ENCODE results near the gene RMRP. TPM values are rescaled to one million over a fixed set of nuclear protein-coding genes. Genes with fewer than 3 reads are reported as not detected.
A peak's percentile ranks its signal among the peaks of the same experiment; 100 is the strongest.

The RMRP gene
- polyA plus RNA-seq, 1 experiment, result 1,738 TPM

- Histone ChIP-seq H3K4me3 (ENCODE audit: low read depth, low read length) (no peak overlapping the region), H3K27me3 (ENCODE audit: control insufficient read depth, insufficient read depth, low read length) (no peaks in the 10 kb centered on the region), H3K36me3 (ENCODE audit: control insufficient read depth, insufficient read depth, low read length) (peaks cover 35% of the 10 kb centered on the region)
- POLR2A ChIA-PET, result interaction anchor here (0.7 to 1.9 kb wide), 4 partner anchors 8 to 52 kb away, joined by 3 to 6 read pairs (median 4); partner anchors contain the start of gene CREB3
- CTCF ChIA-PET, result interaction anchor here (1.0 to 1.7 kb wide), 5 partner anchors 16 to 70 kb away, joined by 3 to 8 read pairs (median 4); partner anchors contain the start of genes ARHGEF39, CCDC107, CREB3 and TLN1
- no peak for DNase-seq (ENCODE audit: low read depth)
- TF ChIP-seq CTCF (IDR thresholded peaks at IDR 0.05; ENCODE audit: insufficient read depth, low read depth, low read length), result no peak
These were observed 22.7 kb upstream of the RMRP start for GRCh38 chr9:35680331-35681105.

- CTCF ChIA-PET, result interaction anchor here (0.6 to 1.7 kb wide), 5 partner anchors 15 to 69 kb away, joined by 3 to 8 read pairs (median 4); partner anchors contain the start of genes ARHGEF39 and CCDC107
- Histone ChIP-seq H3K27me3 (ENCODE audit: control insufficient read depth, insufficient read depth, low read length) (no peaks in the 10 kb centered on the region), H3K4me3 (ENCODE audit: low read depth, low read length) (no peak overlapping the region), H3K36me3 (ENCODE audit: control insufficient read depth, insufficient read depth, low read length) (peaks cover 28% of the 10 kb centered on the region)
- POLR2A ChIA-PET, result interaction anchor here (0.6 to 1.9 kb wide), 4 partner anchors 9 to 53 kb away, joined by 3 to 6 read pairs (median 4); partner anchors contain the start of gene CREB3
- TF ChIP-seq CTCF (IDR thresholded peaks at IDR 0.05; ENCODE audit: insufficient read depth, low read depth, low read length), result no peak
- no peak for DNase-seq (ENCODE audit: low read depth)
These were observed 22.0 kb upstream of the RMRP start for GRCh38 chr9:35679766-35680330.

- CTCF ChIA-PET, result interaction anchor here (0.6 to 1.7 kb wide), 3 partner anchors 14 to 56 kb away, joined by 3 to 8 read pairs (median 4); partner anchors contain the start of gene ARHGEF39
- POLR2A ChIA-PET, result interaction anchor here (1.9 kb wide), 1 partner anchor 49 kb away, joined by 6 read pairs; no protein-coding TSS in a partner anchor
These were observed 21.3 kb upstream of the RMRP start for GRCh38 chr9:35679091-35679490.

GRCh38 chr9:35675732-35676392 is 18.0 kb upstream of the RMRP start:
- DNase-seq (ENCODE audit: low read depth), result no peak
- Histone ChIP-seq H3K4me3 (ENCODE audit: low read depth, low read length) (peak overlapping the region; percentile 38), H3K27me3 (ENCODE audit: control insufficient read depth, insufficient read depth, low read length) (no peaks in the 10 kb centered on the region), H3K36me3 (ENCODE audit: control insufficient read depth, insufficient read depth, low read length) (no peaks in the 10 kb centered on the region)
- ChIA-PET CTCF (interaction anchor here (0.9 to 5.0 kb wide), 7 partner anchors 10 to 53 kb away, joined by 3 to 29 read pairs (median 5); partner anchors contain the start of genes ARHGEF39, CCDC107 and RMRP), POLR2A (interaction anchor here (1.0 kb wide), 1 partner anchor 12 kb away, joined by 6 read pairs; no protein-coding TSS in a partner anchor)
- no peak for TF ChIP-seq CTCF (IDR thresholded peaks at IDR 0.05; ENCODE audit: insufficient read depth, low read depth, low read length)

More at GRCh38 chr9:35679091-35679490, 21.3 kb upstream of the RMRP start:
- no peak for DNase-seq (ENCODE audit: low read depth)
- Histone ChIP-seq H3K4me3 (ENCODE audit: low read depth, low read length) (no peak overlapping the region), H3K27me3 (ENCODE audit: control insufficient read depth, insufficient read depth, low read length) (no peaks in the 10 kb centered on the region), H3K36me3 (ENCODE audit: control insufficient read depth, insufficient read depth, low read length) (peaks cover 23% of the 10 kb centered on the region)
- TF ChIP-seq CTCF (IDR thresholded peaks at IDR 0.05; ENCODE audit: insufficient read depth, low read depth, low read length), result no peak

Data from BJ (cell line).